Activated T-cell treated with anti-CD3 and anti-CD28 coated beads for 48 hours (primary cell): ENCODE measurements around the gene MAP2K7.

Source experiments
- DNase-seq: peaks from one replicate; pipeline ENCODE4 v3.0.0-alpha.2; 2020; ENCODE audit warnings: low read depth

Gene MAP2K7

DNA sequence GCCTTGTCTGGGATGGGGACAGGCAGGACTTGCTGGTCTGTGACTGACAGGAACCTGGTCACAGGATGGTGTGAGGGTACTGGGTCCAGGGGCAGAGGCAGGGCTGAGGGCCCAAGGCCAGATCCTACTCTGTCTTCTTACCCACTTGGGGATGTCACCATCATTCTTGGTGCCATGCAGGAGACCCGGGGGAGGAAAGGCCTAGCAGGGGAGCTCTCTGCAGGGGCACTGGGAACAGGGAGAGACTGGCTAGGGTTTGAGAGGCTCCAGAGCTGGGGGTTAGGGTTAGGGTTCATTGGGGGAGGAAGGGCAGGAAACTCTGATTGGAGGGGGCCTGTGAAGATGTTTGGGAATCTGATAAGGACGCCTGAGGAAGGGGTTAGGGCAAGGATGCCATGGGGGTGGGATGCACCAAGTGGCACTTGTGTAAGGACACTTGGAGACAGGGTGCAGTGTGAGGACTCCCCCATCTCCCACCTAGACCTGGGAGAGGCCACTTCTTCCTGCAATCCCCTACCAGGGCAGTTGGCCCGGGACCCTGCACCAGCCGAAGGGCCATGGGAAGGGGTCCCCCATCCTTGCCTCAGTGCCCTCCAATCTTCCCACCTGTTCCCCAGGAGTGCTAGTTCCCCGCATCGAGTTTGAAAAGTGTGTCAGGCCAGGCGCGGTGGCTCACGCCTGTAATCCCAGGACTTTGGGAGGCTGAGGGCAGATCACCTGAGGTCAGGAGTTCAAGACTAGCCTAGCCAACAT is 36.4 kb upstream of the MAP2K7 start:
- no peak for DNase-seq

DNA sequence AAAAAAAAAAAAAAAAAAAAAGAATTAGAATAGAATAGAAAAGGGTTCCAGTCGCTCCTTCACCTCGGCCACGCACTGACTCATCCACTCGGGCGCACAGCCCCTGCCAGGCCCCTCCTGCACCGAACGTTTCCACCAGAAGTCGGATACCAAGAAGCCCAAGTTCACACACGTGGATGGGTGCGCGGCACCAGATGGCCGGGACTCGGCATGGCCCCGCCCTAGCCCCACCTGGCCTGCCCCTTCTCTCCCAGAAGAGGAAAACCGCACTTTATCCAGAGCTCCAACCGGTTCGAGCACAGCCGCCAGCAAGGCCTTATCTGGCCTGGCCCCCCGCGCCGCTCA is 35.4 kb upstream of the MAP2K7 start:
- no peak for DNase-seq

DNA sequence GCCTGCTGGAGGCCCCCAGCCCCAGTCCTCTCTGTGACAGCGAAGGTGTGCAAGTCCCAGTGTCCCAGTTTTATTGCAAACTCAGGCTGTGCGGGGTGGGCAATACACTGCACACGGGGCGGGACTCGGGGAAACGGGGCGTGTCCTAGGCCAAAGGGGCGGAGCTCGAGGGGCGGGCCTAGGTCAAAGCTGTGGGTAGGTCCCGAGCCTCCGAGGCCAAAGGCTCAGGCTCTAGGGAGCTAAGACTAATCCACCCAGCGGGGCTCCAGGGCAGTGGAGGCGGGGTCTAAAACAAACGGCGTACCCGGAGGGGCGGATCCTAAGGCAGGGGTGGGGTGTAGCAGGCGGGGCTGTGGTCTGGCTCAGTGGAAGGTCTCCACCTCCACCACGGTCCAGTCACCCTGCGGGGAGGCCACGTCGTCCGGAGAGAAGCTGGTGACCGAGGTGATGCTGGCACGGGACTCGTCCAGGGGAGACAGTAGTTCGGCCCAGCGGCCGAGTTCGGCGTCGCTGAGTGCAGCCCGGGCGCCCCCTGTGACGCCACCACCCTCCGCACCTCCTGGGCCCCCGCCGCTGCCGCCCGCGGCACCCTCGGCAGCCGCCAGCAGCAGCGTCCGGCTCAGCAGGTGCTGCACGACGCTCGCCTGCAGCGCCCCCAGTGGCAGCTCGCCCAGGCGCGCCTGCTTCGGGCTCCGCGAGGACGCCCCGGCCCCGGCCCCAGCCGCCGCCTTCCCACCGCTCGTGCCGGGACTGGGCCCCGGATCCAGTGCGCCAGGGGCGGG is 34.8 kb upstream of the MAP2K7 start:
- DNase-seq = peak; percentile 82

DNA sequence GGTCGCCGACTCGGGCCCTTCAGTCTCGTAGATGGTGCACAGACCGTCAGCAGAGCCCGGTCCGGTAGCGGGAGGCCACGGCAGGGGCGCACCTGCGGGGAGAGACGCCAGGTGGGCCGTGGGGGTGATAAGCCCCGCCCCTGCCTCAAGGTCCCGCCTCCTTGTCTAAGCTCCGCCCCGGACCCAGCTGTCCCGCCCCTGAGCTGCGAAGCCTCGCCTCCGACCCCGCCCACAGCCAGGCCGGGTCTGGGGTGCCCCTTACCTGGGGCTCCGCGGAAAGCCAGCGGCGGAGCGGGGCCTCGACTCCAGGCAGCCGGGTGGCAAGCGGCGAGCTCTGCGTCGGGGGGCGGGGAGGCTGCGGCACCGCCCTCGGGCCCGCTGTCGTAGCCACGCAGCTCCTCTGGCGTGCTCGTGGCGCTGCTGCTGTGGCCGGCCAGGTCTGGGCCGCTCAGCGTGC is 34.2 kb upstream of the MAP2K7 start:
- DNase-seq = peak; percentile 76

DNA sequence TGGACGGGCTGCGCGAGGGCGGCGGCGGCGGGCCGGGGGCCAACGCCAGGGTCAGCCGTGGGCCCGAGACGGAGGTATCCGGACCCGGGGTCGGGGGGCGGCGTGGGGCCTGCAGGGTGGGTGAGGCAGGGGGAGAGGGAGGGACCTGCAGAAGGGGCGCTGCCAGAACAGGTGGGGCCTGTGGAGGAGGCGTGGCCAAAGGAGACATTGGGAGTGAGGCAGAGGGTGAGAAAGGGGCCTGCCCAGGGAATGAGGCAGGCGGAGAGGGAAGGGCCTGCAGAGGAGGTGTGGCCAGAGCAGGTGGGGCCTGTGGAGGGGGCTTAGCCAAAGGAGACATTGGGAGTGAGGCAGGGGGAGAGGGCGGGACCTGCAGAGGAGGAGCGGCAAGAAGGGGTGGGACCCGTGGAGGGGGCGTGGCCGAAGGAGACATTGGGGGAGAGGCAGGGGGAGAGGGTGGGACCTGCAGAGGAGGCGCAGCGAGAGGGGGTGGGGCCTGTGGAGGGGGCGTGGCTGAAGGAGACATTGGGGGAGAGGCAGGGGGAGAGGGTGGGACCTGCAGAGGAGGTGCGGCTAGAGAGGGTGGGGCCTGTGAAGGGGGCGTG is 33.7 kb upstream of the MAP2K7 start:
- peak; percentile 52 for DNase-seq

DNA sequence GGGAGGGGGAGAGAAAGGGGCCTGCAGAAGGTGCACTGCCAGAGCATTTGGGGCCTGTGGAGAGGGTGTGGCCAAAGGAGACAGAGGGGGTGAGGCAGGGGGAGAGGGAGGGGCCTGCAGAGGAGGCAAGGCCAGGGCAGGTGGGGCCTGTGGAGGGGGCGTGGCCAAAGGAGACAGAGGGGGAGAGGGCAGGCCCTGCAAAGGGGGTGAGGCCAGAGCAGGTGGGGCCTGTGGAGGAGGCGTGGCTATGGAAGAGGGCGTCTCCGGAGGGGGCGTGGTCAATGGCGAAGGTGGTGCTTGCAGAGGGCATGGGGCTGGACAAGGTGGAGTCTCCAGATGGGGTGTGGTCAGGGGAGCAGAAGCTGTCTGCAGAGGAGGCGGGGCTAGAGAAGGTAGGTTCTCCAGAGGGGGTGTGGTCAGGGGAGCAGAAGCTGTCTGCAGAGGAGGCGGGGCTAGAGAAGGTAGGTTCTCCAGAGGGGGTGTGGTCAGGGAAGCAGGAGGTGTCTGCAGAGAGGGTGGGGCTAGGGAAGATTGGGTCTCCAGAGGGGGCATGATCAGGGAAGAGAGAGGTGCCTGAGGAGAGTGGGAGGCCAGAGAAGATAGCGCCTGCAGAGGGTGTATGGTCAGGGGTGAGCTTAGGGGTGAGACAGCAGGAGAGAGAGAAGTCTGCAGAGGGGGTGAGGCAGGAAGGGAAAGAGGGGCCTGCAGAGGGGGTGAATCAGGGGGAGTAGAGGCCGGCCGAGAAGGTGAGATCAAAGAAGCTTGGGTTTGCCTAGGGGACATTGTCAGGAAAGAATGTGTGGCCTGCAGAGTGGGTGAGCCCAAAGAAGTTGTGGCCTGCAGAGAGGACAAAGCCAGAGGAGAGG is 32.9 kb upstream of the MAP2K7 start:
- peak; percentile 68 for DNase-seq

DNA sequence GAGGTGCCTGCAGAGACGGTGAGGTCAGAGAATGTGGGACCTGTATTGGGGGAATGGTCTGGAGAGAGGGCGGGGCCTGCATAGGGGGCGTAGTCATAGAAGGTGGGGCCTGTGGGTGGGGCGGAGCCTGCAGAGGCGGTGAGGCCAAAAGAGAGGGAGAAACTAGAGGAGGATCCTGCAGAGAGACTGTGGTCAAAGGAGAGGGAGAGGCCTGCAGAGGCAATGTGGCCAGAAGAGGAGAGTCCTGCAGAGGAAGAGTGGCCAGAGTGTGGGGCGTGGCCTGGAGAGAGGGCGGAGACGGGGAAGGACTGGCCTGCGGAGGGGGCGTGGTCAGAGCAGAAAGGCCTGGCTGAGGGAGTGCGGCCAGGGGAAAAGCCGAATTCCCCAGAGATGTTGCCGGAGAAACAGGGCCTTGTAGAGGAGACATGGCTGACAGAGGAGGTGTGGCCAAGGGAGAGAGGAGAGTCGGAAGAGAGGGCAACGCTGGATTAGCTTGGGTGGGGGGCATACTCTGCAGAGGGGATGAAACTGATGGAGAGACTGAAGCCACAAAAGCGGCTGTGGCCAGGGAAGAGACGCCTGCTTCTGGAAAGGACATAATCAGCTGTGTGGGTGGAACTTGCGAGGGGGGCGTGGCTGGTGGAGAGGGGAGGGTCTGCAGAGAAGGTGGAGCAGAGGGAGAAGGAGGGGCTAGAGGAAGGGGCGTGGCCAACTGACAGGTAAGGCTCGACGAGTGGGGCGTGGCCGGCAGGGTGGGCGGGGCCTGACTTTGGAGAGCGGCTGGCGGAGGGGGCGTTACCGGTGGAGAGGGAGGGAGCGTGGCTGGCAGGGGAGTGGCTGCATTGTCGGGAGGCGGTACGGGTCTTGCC is 32.0 kb upstream of the MAP2K7 start:
- peak; percentile 85 for DNase-seq

DNA sequence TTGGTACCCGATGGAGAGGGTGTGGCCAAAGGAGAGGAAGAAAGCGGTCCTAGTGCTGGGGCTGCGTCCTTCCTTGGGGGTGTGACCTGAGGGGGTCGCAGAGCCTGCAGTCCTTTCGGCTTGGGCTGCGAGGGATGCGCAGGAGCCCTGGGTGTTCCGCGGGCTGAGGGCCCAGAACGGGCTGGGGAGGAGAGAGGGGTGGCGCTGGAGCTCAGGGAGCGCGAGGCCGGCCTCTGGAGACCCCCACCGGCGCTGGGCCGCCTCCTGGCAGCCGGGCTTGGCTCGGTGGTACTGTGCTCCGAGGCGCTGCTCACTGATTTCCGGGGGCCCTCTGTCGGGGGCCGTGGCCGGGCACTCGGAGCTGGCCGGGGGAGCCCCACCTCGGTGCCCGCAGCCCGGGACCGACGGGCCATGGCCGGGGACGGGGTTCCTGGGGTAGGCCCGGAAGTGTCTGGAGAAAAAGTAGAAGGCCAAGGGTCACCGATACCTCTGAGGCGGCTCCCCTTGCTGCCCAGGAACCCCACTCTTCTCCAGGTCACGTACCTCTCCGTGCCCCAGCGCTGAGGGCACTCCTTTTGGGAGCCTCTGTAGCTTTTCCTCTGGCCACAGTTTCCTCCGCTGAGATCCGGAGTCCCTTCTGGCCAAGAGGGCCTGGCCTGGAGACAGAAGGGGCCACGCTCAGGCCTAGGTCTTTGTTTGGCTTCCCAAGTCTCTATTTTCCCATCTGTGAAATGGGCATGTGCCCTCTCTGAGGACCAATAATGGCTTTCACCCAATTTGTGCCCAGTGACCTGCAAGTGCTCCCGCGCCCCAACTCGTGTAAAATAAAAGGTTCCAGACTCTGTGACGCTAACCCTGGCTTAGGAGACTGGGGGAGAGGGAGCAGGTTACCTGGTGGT is 31.1 kb upstream of the MAP2K7 start:
- DNase-seq = no peak

DNA sequence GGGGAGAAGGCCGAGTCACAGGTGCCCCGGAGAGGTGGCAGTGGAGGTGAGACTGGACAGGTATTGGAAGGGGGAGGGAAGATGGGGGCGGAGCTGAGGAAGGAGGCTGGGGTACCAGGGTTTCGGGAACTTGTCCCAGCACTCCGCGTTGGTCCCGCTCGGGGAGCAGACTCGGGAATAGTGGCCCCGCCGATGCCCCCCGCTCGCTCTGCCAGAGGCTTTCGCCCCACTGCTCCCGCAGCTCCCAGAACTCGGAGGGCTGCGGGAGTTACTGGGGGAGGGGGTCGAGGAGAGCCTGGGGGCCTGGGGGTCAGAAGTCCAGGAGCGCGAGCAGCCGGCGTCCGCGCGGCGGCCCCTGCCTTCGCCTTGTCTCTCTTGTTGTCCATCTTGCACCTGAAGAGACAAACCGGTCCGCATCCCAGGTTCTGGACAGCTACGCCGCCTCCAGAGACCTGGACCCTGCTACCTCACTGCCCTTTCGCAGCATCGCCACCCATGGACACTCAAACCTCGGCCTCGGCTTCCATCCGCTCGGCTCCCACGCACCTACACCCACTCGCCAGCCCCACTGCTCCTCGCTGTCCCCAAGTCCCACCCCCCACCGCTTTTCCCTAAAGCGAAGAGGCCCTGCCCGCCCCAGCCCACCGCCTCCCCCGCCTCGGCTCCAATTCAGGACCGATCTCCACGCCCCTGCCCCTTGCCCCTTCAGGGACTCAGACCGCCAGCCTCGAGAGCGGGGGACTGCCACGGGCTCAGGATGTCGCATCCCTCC is 30.2 kb upstream of the MAP2K7 start:
- no peak for DNase-seq

DNA sequence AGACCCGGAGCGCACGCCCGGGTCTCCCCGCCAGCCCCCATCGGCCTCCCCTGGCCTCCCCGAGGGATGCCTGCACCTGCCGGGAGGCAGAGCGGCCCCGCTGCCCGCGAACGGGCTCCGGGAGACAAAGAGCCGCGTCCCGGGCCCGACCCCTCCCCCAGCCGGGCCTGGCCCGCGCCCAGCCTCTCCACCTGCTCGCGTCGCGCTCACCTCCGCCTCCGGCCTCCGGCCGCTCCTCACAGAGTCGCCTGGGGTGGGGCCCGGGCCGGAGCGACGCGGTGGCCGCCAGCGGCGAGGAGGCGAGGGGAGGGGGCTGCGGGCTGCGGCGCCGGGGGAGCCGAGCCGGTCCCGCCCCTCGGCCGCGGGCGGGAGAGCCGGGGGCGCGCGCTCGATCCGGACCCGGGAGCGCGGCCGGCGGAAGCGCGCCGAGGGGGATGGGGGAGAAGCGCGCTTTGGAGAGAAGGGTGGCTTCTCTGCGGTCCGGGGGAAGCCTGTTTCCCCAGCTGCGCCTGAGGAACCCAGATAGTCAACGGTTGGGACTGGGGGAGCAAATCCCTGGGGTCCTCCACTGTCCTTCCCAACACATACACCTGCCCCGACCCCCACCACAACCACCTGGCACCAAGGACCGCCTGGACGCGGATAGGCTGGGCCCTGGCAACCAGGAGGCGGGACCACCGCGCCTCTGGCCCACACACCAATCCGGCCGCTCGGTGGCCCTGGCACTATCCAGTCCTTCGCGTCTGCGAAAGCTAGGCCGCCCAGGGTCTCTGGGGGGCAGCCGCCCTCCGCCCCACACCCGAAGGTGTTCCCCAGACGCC is 29.4 kb upstream of the MAP2K7 start, which contains the start of gene PRR36:
Gene PRR36 (minus strand): TSS at position 315 of the 821 bp plus-strand sequence. CDS start 701 bp downstream, outside the sequence.
- DNase-seq = no peak

DNA sequence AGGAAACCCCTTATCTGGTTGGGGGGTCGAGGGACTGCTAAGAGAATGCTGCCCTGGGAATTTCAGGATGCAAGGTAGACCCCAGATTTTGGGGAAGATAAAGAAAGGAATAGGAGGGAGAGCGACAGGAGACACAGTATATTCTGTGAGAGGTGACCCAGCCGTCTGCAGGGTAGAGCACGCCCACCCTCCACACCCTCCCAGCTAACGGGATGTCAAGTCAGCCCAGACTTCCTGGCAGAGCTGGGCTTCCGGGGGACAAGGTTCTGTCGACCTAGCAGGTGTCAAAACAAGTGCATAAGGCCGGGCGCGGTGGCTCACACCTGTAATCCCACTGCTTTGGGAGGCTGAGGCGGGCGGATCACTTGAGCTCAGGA is 28.8 kb upstream of the MAP2K7 start:
- DNase-seq = no peak

DNA sequence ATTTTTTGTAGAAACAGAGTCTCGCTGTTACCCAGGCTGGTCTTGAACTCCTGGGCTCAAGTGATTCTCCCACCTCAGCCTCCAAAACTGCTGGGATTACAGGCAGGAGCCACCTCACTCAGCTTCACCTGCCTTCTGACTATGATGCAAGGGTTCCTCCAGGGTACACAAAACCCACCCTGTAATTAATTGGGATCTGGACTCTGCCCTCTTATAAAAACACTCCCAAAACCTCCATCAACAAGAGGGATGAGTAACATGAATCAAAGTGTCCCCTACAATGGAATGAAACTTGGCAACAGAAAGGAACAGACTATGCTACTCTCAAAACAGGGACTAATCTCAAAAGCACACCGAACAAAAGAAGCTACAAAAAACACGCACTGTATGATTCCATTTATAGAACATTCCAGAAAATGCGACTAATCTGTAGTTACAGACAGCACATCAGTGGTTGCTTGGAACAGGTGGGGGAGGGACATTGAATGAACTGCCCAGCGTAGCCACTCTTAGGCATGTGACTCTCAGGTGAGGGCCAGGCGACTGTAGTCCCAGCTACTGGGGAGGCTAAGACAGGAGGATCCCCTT is 26.3 kb upstream of the MAP2K7 start:
- DNase-seq = no peak

DNA sequence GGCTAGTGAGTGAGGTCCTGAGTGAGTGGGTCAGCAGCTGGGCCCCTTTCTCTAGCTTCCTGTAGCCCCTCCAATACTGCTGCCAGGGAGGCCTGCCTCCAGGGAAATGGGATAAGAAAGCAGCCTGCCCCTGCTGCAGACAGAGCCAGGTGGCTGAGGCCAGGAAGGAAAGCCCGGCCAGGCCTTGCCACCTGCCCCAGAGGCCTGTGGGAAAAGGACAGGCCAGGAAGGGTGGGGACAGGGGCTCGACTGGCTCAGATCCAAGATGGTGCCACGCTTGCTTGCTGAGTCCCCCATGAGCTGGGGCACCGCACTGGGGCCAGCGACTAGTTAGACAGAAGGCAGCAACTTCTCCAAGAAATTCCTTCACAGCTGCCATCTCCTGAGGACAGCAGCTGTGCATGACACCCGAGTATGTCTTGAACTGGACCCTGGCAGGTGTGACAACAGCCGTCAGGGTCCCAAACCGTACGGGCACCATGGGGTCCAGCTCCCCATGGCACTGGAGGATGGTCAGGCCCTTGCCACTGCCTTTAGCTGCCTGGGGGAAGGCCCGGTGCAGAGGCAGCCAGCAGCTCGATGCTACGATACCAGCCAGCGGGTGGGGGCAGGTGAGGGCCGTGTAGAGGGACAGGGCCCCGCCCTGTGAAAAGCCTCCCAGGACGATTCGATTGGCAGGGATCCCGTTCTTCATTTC is 24.4 kb upstream of the MAP2K7 start:
- DNase-seq = no peak

DNA sequence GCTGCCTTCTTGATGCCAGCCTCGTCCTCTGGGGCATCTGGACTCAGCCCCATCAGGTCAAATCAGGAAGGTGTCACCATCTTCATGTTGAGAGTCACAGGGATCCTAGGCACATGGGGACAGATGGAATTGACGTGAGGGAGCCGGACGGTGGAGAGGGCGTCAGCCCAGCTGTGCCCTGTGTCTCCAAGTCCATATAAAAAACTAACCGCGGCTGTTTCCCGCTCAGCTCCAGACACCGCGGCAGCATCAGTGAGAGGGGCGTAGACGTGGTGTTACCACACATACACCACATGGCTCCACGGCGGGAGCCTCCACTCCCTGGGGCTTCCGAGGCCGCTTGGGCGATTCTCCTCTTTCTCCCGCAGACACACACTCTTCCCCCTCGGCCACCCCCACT is 23.8 kb upstream of the MAP2K7 start:
- no peak for DNase-seq

DNA sequence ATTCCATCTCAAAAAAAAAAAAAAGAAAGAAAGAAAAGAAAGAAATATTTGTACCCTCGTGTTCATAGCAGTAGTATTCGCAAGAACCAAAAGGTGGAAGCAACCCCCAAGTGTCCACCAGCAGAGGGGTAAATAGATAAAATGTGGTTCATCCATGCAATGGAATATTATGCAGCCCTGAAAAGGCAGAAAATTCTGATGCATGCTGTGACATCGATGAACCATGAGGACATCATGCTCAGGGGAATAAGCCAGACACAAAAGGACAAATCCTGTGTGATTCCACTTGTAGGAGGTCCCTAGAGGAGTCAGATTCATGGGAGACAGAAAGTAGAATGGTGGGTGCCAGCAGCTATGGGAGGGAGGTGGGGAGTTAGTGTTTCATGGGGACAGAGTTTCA is 21.8 kb upstream of the MAP2K7 start:
- no peak for DNase-seq

DNA sequence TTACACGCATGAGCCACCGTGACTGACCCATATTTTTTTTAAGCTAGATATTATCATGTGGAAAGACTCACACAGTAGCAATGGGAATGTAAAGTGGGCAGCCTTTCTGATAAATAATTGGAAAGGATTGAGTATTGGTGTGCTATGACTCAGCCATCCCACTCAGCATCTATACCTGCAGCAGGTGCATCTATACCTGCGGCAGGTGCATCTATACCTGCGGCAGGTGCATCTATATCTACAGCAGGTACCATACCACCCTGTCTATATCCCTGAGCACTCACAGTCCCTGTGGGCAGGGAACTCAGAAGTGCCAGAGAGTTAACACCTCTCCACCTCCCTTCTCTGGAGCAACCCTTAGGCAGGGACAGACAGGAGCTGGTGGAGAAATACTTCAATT is 20.6 kb upstream of the MAP2K7 start:
- no peak for DNase-seq

DNA sequence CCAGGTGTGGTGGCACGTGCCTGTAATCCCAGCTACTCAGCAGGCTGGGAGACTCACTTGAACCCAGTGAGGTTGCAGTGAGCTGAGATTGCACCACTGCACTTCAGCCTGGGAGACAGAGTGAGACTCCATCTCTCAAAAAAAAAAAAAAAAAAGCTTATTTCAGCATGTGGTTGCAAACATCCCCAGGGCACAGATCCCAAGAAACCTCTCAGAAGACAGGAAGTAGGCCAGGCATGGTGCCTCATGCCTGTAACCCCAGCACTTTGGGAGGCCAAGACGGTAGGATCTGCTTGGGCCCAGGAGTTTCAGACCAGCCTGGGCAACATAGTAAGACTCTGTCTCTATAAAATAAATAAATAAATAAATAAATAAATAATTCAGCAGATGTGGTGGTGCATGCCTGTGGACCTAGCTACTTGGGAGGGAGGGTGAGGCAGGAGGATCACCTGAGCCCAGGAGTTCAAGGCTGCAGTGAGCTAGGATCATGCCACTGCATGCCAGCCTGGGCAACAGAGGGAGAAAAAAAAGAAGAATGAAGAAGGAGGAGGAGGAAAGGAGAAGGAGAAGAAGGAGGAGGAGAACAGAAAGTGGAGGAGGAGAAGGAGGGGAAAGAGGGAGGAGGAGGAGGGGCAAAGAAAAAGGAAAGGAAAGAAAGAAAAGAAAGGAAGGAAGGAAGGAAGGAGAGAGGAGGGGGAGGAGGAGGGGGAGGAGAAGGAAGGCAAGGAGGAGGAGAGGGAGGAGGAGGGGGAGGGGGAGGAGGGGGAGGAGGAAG is 19.7 kb upstream of the MAP2K7 start:
- no peak for DNase-seq
